Measurements from ENCODE around the gene ELP6.
"Not testable (repeated sequence)": the region's sequence is repeated elsewhere in the genome, so short reads cannot be mapped to it uniquely, and the experiment has no call there.

Gene ELP6

DNA sequence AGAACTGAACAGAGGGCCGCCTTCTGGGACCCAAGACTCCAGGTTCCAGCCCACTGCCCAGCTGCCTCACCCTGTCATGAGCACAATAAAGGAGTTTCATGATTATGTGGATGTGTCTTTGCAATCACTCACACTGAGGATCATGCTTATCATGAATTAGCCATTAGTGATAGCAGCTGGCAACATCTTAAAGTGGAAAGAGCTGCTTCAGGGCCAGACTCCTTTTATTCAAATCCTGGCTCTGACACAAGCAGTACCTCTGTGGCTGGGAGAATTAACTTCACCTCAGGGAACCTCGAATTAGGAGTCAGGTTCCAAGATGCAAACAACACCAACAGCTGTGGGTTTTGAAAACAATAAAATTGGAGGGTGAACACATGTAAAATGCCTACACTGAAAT lies 31.1 kb downstream of the ELP6 start:
- no peak for ATAC-seq
- Mint-ChIP-seq H3K4me1 (no peaks in the 10 kb centered on the region), H3K4me3 (no peak overlapping the region)

DNA sequence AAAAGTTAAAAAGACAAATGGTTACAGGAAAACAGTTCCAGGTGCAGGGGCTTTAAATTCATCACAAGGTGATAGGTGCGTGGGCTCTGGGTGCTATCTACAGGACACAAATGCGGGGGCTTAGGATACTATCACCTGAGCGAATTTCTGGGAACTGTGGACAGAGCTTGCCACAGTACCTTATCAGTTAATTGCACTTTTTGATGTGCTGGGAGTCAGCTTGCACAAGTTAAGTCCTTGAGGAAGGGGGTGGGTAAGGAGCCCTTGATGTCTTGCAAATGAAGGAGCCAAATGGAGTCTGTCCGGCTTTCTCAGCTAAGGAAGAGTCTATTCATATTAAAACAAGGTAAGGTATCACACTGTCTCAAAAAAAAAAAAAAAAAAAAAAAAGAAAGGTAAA lies 31.7 kb downstream of the ELP6 start:
- H3K36me3 Mint-ChIP-seq; DNase-seq (ENCODE audit: low spot score in 2 of 2); H3K4me1 Mint-ChIP-seq; H3K9me3 Mint-ChIP-seq; H3K4me3 Mint-ChIP-seq; H3K27ac Mint-ChIP-seq; ATAC-seq: not testable (repeated sequence)

More for the DNA sequence above, 31.1 kb downstream of the ELP6 start:
- no peaks in the 10 kb centered on the region for H3K36me3 Mint-ChIP-seq
- H3K9me3 Mint-ChIP-seq, result no peaks in the 10 kb centered on the region
- no peak for DNase-seq (ENCODE audit: low spot score in 2 of 2)
- H3K27ac Mint-ChIP-seq, result no peak overlapping the region

GRCh38 chr3:47480267-47480666 lies 33.2 kb downstream of the ELP6 start:
- not testable (repeated sequence) for ATAC-seq; H3K4me1 Mint-ChIP-seq; DNase-seq (ENCODE audit: low spot score in 2 of 2); H3K27ac Mint-ChIP-seq; H3K4me3 Mint-ChIP-seq; H3K9me3 Mint-ChIP-seq
- peaks cover 12% of the 10 kb centered on the region for H3K36me3 Mint-ChIP-seq

- H3K27ac Mint-ChIP-seq, result no peak overlapping the region
- no peak overlapping the region for H3K4me3 Mint-ChIP-seq
- peaks cover 12% of the 10 kb centered on the region for H3K4me1 Mint-ChIP-seq
- DNase-seq (ENCODE audit: low spot score in 2 of 2), result no peak
- ATAC-seq, result no peak
- H3K9me3 Mint-ChIP-seq, result no peaks in the 10 kb centered on the region
- H3K36me3 Mint-ChIP-seq, result peaks cover 17% of the 10 kb centered on the region
Measured at GRCh38 chr3:47479826-47480160, 33.7 kb downstream of the ELP6 start.

DNA sequence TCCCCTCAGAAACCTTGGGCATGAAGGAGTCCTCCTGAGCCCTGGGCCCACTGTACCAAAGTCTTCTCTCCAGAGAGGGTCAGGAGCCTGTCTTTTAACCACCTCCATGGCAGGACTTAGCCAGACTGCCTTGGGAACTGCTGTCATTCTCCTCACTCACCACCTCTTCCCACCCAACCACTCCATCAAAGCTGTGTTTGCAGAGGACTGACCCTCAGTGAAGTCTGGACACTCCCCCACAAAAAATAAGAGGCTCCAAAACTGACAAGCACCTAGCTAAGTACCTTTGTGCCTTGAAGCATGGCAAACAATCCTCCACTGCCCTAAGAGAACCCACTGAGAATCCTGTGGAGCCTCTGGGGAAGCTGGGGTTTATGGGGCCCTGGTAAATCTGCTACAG lies 35.5 kb downstream of the ELP6 start:
- ATAC-seq, result no peak
- H3K27ac Mint-ChIP-seq, result no peak overlapping the region

GRCh38 chr3:47476644-47477199 lies 36.8 kb downstream of the ELP6 start:
- no peaks in the 10 kb centered on the region for H3K9me3 Mint-ChIP-seq
- DNase-seq (ENCODE audit: low spot score in 2 of 2) (no peak), ATAC-seq (no peak)
- H3K4me1 Mint-ChIP-seq, result peaks cover 25% of the 10 kb centered on the region
- peak overlapping the region; percentile 95 for H3K27ac Mint-ChIP-seq
- peaks cover 17% of the 10 kb centered on the region for H3K36me3 Mint-ChIP-seq
- peak overlapping the region; percentile 97 for H3K4me3 Mint-ChIP-seq

More for the DNA sequence above, 35.5 kb downstream of the ELP6 start:
- H3K9me3 Mint-ChIP-seq, result no peaks in the 10 kb centered on the region
- DNase-seq (ENCODE audit: low spot score in 2 of 2), result no peak
- peaks cover 17% of the 10 kb centered on the region for H3K36me3 Mint-ChIP-seq
- H3K4me3 Mint-ChIP-seq, result no peak overlapping the region
- peaks cover 25% of the 10 kb centered on the region for H3K4me1 Mint-ChIP-seq

DNA sequence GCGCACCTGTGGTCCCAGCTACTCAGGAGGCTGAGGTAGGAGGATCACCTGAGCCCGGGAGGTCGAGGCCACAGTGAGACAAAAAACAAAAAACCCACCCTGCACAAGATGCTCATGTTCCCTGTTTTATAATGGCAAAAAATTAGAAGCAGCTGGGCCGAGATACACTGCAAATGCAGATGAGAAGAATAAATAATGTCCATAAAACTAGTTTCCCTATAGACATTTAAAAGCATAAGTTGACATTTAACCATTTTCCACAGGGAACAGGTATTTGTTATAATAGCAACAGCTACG lies 37.2 kb downstream of the ELP6 start:
- Mint-ChIP-seq H3K36me3 (peaks cover 17% of the 10 kb centered on the region), H3K4me1 (peaks cover 25% of the 10 kb centered on the region), H3K27ac (peak overlapping the region; percentile 95), H3K4me3 (peak overlapping the region; percentile 97), H3K9me3 (no peaks in the 10 kb centered on the region)
- no peak for ATAC-seq
- no peak for DNase-seq (ENCODE audit: low spot score in 2 of 2)

- Mint-ChIP-seq H3K4me3 (peak within 1 kb of the TSS; percentile 97), H3K9me3 (no peaks in the 10 kb centered on the region), H3K36me3 (peaks cover 17% of the 10 kb centered on the region), H3K27ac (peak within 1 kb of the TSS; percentile 95), H3K4me1 (peaks cover 25% of the 10 kb centered on the region)
- peak; percentile 100 for DNase-seq (ENCODE audit: low spot score in 2 of 2)
- ATAC-seq, result peak; percentile 93
Measured at GRCh38 chr3:47475570-47476329, 37.8 kb downstream of the ELP6 start, which contains the start of gene SCAP. SCAP (minus strand) TSS chr3:47475941; CDS start chr3:47442993, 32,948 bp downstream.

GRCh38 chr3:47475029-47475569 lies 38.4 kb downstream of the ELP6 start:
- Mint-ChIP-seq H3K36me3 (peaks cover 17% of the 10 kb centered on the region), H3K27ac (peak overlapping the region; percentile 95), H3K4me3 (peak overlapping the region; percentile 97), H3K4me1 (peaks cover 28% of the 10 kb centered on the region), H3K9me3 (no peaks in the 10 kb centered on the region)
- no peak for DNase-seq (ENCODE audit: low spot score in 2 of 2)
- ATAC-seq, result peak; percentile 60

DNA sequence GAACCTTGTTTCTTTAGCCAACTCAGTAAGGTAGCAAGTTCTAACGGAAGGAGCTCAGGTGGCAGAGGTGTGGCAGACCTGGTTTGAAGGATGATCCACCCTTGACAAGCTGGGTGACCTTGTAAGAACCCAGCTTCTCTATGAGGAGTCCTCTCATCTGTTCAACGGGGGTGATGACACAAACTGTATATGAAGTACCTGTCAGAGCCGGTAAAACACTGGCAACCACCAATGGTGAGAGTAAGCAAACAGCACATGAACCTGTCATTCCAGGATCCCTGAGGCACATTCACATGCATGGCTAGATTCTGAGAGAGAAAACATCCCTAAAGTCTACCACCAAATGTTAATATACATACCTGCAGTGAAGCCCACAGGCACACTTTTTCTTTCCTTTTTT lies 40.1 kb downstream of the ELP6 start:
- Mint-ChIP-seq H3K36me3 (peaks cover 17% of the 10 kb centered on the region), H3K9me3 (no peaks in the 10 kb centered on the region), H3K4me1 (peaks cover 31% of the 10 kb centered on the region), H3K27ac (no peak overlapping the region), H3K4me3 (peak overlapping the region; percentile 97)
- DNase-seq (ENCODE audit: low spot score in 2 of 2) (no peak), ATAC-seq (no peak)

GRCh38 chr3:47469616-47470015 lies 43.9 kb downstream of the ELP6 start:
- peak overlapping the region; percentile 40 for H3K27ac Mint-ChIP-seq
- DNase-seq (ENCODE audit: low spot score in 2 of 2) (no peak), ATAC-seq (no peak)
- no peak overlapping the region for H3K4me3 Mint-ChIP-seq
- no peaks in the 10 kb centered on the region for H3K9me3 Mint-ChIP-seq
- peaks cover 37% of the 10 kb centered on the region for H3K4me1 Mint-ChIP-seq
- peaks cover 19% of the 10 kb centered on the region for H3K36me3 Mint-ChIP-seq

- not testable (repeated sequence) for ATAC-seq; H3K27ac Mint-ChIP-seq; H3K9me3 Mint-ChIP-seq; H3K4me3 Mint-ChIP-seq; DNase-seq (ENCODE audit: low spot score in 2 of 2)
- Mint-ChIP-seq H3K4me1 (peaks cover 30% of the 10 kb centered on the region), H3K36me3 (peaks cover 20% of the 10 kb centered on the region)
Measured at GRCh38 chr3:47468315-47468714, 45.2 kb downstream of the ELP6 start.

- Mint-ChIP-seq H3K9me3 (no peaks in the 10 kb centered on the region), H3K36me3 (peaks cover 20% of the 10 kb centered on the region), H3K4me1 (peaks cover 34% of the 10 kb centered on the region), H3K27ac (no peak overlapping the region), H3K4me3 (no peak overlapping the region)
- no peak for DNase-seq (ENCODE audit: low spot score in 2 of 2)
- ATAC-seq, result no peak
Measured at GRCh38 chr3:47464588-47464987, 48.9 kb downstream of the ELP6 start.

DNA sequence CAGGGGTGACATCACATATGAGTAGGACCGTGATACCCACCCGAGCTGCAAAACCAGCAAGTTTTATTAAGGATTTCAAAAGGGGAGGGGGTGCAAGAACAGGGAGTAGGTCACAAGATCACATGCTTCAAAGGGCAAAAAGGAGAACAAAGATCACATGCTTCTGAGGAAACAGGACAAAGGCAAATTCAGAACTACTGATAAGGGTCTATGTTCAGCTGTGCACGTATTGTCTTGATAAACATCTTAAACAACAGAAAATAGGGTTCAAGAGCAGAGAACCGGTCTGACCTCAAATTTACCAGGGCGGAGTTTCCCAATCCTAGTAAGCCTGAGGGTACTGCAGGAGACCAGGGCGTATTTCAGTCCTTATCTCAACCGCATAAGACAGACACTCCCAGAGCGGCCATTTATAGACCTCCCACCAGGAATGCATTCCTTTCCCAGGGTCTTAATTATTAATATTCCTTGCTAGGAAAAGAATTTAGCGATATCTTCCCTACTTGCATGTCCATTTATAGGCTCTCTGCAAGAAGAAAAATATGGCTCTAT lies 53.9 kb downstream of the ELP6 start:
- not testable (repeated sequence) for H3K4me3 Mint-ChIP-seq

GRCh38 chr3:47456984-47457383 lies 56.5 kb downstream of the ELP6 start:
- DNase-seq (ENCODE audit: low spot score in 2 of 2) (no peak), ATAC-seq (no peak)
- Mint-ChIP-seq H3K27ac (peak overlapping the region; percentile 52), H3K4me1 (peaks cover 8% of the 10 kb centered on the region), H3K36me3 (no peaks in the 10 kb centered on the region), H3K9me3 (peaks cover 4% of the 10 kb centered on the region), H3K4me3 (no peak overlapping the region)

More for the DNA sequence above, 53.9 kb downstream of the ELP6 start:
- H3K27ac Mint-ChIP-seq; H3K36me3 Mint-ChIP-seq; ATAC-seq; DNase-seq (ENCODE audit: low spot score in 2 of 2); H3K9me3 Mint-ChIP-seq: not testable (repeated sequence)
- peaks cover 14% of the 10 kb centered on the region for H3K4me1 Mint-ChIP-seq

Measured in stimulated activated effector memory CD8-positive, alpha-beta T cell treated with anti-CD3 and anti-CD28 coated beads, Interleukin-12 subunit alpha, Interleukin-12 subunit beta, amount 100 ng/mL, for 72 hours (primary cell).